HG03175 (cell line): Measurements from ENCODE around the gene IL17RB.

ENCODE experiments used
- ATAC-seq: cut with Tn5 transposase; IDR thresholded peaks from one replicate; pipeline ENCODE4 v1.9.1; 2021; ENCODE audit warnings: mild to moderate bottlenecking, moderate library complexity; ENCODE audit not compliant: unreplicated experiment

IL17RB gene

GRCh38 chr3:53811143-53811927 is 35.0 kb upstream of the IL17RB start:
- no peak for ATAC-seq

- no peak for ATAC-seq
Measured at GRCh38 chr3:53812434-53812833, 33.9 kb upstream of the IL17RB start.

GRCh38 chr3:53813229-53813628 is 33.1 kb upstream of the IL17RB start:
- no peak for ATAC-seq

- no peak for ATAC-seq
Measured at GRCh38 chr3:53813876-53814275, 32.5 kb upstream of the IL17RB start.

- no peak for ATAC-seq
Measured at GRCh38 chr3:53815067-53815466, 31.3 kb upstream of the IL17RB start.

GRCh38 chr3:53815651-53816050 is 30.7 kb upstream of the IL17RB start:
- no peak for ATAC-seq

GRCh38 chr3:53816425-53816824 is 29.9 kb upstream of the IL17RB start:
- ATAC-seq = no peak

GRCh38 chr3:53817211-53817610 is 29.2 kb upstream of the IL17RB start:
- ATAC-seq = no peak

- ATAC-seq = no peak
Measured at GRCh38 chr3:53817809-53818208, 28.6 kb upstream of the IL17RB start.

GRCh38 chr3:53818221-53819162 is 27.9 kb upstream of the IL17RB start:
- ATAC-seq = no peak

GRCh38 chr3:53819163-53819868 is 27.1 kb upstream of the IL17RB start:
- ATAC-seq = no peak

GRCh38 chr3:53820084-53820483 is 26.3 kb upstream of the IL17RB start:
- no peak for ATAC-seq

GRCh38 chr3:53820756-53821580 is 25.4 kb upstream of the IL17RB start:
- no peak for ATAC-seq

- peak; percentile 45 for ATAC-seq
Measured at GRCh38 chr3:53821631-53822121, 24.7 kb upstream of the IL17RB start.

GRCh38 chr3:53822331-53822741 is 24.0 kb upstream of the IL17RB start:
- no peak for ATAC-seq

- ATAC-seq = no peak
Measured at GRCh38 chr3:53823026-53823955, 23.1 kb upstream of the IL17RB start.

- ATAC-seq = no peak
Measured at GRCh38 chr3:53823956-53824657, 22.3 kb upstream of the IL17RB start.

GRCh38 chr3:53824795-53825194 is 21.6 kb upstream of the IL17RB start:
- no peak for ATAC-seq

GRCh38 chr3:53826048-53826447 is 20.3 kb upstream of the IL17RB start:
- no peak for ATAC-seq
